NCI-H748 (cell line): Measurements from ENCODE around the gene MBLAC1.

Experiments used
- DNase-seq: peaks from one replicate; lab custom pipeline; 2025; ENCODE audit not compliant: unreplicated experiment; lab: John Stamatoyannopoulos, UW

MBLAC1 gene

GRCh38 chr7:100095289-100095688 lies 31.5 kb upstream of the MBLAC1 start:
- DNase-seq = no peak

GRCh38 chr7:100095704-100096103 lies 31.1 kb upstream of the MBLAC1 start:
- no peak for DNase-seq

GRCh38 chr7:100098913-100099312 lies 27.9 kb upstream of the MBLAC1 start:
- no peak for DNase-seq

DNA sequence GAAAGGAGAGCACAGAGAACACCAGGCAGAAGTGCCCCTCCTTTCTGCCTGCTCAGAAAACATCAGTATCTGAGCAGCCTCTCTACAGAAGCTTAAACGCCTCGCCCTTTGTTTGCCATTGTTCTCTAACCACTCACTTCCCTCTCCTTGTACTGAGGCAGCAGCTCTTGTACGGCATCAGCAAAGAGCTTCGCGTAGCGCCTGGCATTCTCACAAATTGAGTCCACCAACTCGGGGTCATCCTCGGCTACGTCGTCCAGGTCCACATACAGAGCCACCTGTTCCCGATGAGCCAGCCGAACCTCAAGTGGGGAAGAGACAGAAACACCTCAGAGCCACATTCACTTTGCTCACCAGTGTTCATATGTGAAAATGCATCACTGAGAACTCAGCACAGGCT lies 27.3 kb upstream of the MBLAC1 start:
- DNase-seq = no peak

DNA sequence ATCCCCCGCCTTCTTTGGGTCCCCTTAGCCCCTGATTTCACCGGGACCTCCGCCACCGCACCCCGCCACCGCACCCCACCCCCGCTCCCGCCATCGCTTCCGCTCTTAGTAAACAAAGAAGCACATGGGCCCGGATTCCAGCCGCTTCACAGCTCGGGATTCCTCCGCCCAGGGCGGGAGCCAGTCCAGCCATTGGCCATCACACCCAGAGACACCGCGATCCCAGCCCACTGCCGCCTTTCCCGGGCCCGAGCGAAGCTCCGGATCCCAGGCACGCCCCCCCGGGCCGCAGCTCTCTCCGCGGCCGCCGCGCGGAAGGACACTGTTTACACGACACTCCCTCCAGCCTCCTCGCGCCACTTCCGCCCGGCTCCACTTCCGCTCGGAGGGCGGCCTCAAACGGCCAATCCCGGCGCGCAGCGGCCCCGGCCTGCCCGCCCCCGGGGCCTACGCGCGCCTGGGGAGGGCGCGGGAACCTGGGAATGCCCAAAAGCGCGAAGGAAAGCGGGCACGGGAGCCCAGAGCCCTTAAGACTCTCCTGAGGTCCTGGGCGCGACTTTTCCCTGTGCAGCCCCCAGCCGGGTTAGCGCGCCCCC lies 26.2 kb upstream of the MBLAC1 start:
- DNase-seq = peak; percentile 98

- peak; percentile 99 for DNase-seq
Measured at GRCh38 chr7:100101016-100101862, 25.5 kb upstream of the MBLAC1 start, which contains the start of the genes AP4M1 and MCM7. AP4M1 (plus strand) TSS chr7:100101643; CDS start chr7:100101715, 72 bp downstream. MCM7 (minus strand) TSS chr7:100101397; CDS start chr7:100101294, 103 bp downstream.

DNA sequence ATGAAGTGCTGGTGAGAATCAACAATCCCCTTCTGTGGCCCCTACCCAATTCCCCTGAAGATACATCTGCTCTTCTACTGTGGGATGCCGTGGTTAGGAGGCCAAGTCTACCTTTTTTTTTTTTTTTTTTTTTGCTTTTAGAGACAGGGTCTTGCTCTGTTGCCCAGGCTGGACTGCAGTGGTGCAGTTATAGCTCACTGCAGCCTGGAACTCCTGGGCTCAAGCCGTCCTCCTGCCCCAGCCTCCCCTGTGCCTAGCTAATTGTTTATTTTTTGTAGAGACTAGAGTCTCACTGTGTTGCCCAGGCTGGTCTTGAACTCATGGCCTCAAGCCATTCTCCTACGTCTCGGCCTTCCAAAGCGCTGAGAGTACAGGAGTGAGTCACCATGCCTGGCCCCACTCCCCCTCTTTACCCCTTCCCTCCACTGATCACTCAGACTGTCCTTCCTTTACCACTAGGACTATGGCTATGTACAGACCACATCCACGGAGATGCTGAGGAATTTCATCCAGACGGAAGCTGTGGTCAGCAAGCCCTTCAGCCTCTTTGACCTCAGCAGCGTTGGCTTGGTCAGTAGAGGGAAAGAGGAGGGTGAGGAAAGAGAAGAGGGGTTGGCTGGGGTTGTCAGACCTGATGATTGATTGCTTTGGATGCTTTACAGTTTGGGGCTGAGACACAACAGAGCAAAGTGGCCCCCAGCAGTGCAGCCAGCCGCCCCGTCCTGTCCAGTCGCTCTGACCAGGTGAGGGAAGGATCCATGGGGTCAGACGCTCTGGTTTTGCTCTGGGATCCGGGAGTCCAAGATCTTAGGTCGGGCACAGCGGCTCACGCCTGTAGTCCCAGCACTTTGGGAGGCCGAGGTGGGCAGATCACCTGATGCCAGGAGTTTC lies 23.6 kb upstream of the MBLAC1 start:
- DNase-seq = no peak

GRCh38 chr7:100105534-100105933 lies 21.2 kb upstream of the MBLAC1 start:
- DNase-seq = no peak

DNA sequence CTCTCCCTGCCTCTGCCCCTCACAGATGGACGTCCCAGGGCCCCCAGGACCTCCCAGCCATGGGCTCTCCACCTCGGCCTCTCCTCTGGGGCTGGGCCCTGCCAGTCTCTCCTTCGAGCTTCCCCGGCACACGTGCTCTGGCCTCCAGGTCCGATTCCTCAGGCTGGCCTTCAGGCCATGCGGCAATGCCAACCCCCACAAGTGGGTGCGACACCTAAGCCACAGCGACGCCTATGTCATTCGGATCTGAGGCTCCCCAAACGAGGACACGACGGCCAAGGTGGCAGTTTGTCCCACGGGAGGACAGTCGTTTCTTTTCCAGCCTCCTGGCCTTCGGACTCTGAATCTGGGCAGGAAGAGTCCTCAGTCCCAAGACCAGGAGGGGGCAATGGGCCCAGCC lies 20.1 kb upstream of the MBLAC1 start:
- DNase-seq = no peak

GRCh38 chr7:100107125-100107737 lies 19.5 kb upstream of the MBLAC1 start:
- no peak for DNase-seq

DNA sequence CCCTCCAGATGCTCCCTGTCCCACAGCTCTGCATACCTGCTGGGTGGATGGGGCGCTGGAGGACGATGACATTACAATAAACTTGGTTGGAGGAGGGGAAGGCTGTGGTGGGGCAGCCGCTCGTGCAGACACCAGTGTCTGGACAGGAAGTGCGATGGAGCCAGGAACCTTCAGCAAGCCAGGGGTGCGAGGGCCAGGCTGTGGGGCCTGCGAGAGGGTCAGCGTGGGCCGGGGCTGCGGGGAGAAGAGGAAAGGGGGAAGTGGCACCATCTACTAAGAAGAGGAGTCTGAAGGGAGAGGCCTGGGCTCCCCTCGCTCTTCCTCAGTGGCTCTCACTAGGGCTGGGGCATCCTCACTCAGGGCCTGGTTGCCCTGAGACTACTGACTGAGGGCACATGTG lies 18.9 kb upstream of the MBLAC1 start:
- DNase-seq = no peak

DNA sequence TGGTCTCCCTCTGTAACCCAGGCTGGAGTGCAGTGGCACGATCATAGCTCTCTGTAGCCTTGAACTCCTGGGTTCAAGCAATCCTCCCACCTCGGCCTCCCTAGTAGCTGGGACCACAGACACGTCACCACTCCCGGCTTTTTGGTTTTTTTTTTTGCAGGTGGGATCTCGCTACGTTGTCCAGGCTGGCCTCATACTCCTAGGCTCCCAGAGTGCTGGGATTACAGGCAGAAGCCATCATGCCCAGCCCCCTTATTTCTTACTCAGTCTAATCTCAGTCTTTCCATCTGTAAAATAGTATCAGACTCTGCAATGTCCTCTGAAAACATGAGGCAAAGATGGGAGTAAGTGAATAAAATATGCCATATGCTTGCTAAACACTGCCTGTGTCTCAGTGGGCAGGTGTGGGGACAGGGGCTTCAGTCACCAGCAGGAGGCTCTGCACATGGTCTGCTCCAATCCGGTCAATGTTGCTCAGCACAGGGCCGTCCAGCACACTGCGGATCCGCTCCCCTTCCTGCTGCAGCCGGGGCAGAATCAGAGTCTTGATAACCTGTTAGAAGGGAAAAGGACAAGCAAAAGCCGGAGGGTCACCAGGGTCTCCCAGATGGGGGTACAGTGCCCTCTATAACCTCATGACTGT lies 17.1 kb upstream of the MBLAC1 start:
- no peak for DNase-seq

GRCh38 chr7:100111156-100111555 lies 15.6 kb upstream of the MBLAC1 start:
- DNase-seq = no peak

- DNase-seq = no peak
Measured at GRCh38 chr7:100111914-100112313, 14.9 kb upstream of the MBLAC1 start.

DNA sequence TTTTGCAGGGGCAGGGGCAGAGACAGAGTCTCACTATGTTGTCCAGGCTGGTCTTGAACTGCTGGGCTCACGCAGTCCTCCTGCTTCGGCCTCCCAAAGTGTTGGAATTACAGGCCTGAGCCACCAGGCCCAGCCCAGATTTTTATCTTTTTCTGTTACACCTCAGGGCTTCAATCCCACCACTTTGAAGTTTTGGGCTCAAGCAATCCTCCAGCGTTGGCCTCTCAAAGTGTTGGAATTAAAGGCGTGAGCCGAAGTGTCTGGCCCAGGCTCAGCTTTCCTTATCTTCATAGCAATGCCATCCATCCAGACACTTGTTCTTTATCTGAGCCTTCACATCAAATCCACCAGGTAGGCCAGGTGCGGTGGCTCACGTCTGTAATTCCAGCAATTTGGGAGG lies 11.7 kb upstream of the MBLAC1 start:
- DNase-seq = no peak

DNA sequence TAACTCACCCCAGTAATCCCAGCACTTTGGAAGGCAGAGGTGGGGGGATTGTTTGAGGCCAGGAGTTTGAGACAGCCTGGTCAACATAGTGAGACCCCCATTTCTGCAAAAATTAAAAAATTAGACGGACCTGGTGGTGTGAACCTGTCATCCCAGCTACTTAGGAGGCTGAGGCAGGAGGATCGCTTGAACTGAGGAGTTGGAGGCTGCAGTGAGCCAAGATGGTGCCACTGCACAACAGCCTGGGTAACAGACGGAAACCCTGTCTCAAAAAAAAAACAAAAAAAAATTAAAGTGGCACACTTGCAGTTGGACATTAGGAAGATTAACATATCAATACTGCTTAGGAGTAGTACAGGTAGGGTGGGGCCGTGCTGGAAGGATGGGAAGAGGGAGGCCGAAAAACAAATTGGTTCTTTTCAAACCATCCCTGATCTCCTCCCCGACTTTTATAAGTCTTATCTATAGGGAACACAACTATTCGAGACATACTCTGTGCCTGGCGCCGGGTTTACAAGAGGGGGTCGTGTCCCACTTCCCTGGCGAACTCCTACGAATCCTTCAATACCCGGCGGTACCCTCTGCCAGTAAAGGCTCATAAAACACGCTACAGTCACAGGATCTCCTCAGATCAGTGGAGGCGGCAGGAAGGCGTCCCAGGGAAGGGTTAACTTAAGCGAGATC lies 8.2 kb upstream of the MBLAC1 start:
- no peak for DNase-seq

DNA sequence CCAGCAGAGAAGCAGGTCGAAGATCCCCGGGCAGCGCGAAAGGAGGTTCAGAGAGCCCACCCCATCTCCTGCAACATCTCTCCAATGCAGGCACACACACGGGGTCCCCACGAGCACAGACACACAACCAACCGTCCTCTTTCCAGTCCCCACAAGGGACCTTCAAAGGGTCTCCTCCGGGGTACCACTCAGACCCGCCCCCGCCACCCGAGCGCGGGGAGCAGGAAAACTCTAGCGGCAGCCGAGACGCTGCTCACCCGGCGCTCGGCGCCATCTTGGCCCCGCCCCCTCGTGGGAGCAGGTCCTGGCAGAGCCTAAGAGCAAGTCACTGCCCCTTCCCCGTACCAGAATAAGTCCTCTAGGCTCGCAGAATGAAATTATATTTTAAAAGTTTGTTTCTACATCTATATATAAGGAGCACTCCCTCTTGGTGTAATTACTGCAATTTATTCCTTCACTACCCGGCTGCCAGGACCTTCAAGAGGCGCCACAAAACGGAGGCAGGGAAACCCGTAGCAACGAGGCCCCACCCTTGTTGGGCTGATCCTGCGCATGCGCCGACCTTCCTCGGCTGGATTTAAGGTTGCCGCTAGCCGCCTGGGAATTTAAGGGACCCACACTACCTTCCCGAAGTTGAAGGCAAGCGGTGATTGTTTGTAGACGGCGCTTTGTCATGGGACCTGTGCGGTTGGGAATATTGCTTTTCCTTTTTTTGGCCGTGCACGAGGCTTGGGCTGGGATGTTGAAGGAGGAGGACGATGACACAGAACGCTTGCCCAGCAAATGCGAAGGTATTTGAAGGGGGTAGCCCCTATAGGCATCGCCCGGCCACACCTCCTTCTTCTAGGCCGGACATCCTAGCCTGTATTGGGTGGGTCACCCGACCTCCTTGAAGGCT lies 7.4 kb upstream of the MBLAC1 start, which contains the start of the genes CNPY4 and TAF6:
Gene CNPY4 (plus strand): TSS at position 563 of the 898 bp plus-strand sequence. CDS start 111 bp downstream, at position 674.
Gene TAF6 (minus strand): TSS at position 287 of the 898 bp plus-strand sequence. CDS start 5,149 bp downstream, outside the sequence.
- peak; percentile 94 for DNase-seq

GRCh38 chr7:100119970-100120732 lies 6.6 kb upstream of the MBLAC1 start:
- DNase-seq = peak; percentile 55
